Activated CD4-positive, CD25-positive, alpha-beta regulatory T cell (primary cell): ENCODE results near the gene SAMD4A.
"Not testable (repeated sequence)": the region's sequence is repeated elsewhere in the genome, so short reads cannot be mapped to it uniquely, and the experiment has no call there.

Experiments used
- DNase-seq, 4 experiments: peaks; one replicate each; lab custom pipeline; 2025; lab: John Stamatoyannopoulos, UW

SAMD4A gene

DNA sequence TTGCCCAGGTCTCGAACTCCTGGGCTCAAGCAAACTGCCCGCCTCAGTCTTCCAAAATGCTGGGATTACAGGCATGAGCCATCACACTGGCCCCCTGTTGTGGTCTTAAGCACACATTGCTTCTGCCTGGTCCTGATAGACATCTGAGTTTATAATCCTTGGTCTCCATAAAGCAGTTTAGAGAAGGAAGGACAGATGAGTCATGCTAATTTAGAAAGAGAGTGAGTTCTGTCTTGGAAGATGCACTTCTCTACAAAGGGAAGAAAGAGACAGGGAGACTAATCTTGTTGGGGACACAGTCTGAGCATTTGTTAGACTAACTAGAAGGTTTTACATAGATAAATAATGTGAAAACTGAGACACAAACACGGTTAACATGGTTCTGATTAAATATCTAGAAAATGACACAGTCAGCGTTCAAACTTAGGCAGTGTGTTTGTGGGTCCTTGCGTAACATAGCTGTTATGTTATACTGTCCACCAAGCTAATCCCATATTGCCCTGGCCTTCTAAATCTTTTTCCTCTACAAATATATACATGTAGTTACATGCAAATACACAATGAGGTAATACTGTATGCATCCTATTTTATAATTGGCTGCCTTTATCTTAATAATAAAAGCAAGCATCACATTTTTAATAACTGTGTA lies 31.0 kb downstream of the SAMD4A start:
- no peak for DNase-seq

DNA sequence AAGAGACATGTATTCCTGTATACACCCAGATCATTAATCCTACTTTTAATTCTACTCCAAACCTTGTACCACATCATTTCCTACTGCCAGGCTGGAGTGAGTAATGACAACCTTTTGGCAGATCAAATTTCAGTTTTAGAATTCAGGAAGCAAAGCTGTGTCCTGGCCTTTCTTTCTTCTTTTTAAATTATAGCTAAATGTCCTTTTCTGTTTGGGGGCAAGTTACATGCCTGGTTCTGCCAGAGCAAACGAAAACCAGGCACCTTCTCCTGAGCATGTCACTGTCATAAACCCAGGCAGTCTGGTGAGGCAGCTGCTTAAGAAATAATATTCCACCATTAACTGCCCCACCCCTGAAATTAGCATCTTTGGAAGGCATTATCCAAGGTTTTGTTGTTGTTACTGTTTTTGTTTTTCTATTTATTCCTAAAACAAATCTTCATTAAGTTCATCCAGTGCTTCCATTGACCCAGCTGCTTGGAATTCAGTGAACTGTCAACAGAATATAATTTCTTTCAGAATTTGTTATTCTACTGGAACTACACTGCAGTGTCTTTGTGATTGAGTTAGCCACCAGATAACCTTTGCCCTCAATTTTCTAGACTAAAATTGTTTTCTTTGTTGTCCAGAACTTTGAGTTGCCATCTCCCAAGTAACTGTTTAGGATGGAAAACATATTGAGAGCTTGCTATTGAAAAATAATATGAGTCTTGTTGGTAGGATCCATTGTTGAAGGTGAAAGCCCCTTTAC lies 33.2 kb downstream of the SAMD4A start:
- no peak for DNase-seq

DNA sequence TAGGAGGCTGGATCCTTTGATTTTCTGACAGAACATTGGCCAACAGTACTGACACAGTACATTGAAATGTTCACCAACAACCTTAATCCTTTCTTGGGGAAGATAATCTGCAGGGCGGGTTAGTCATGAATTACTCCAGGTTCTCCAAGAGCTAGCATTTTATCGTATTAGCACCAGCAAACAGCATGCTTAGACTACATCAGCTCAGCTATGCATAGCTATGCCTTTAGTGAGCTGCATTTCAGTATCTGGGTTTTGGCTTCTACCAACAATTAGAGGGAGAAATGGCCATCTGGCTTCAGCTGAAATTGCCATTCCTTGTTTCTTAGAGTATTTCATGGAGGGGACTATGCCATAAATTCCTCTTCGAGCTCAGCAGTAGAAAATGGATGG lies 33.8 kb downstream of the SAMD4A start:
- no peak for DNase-seq

DNA sequence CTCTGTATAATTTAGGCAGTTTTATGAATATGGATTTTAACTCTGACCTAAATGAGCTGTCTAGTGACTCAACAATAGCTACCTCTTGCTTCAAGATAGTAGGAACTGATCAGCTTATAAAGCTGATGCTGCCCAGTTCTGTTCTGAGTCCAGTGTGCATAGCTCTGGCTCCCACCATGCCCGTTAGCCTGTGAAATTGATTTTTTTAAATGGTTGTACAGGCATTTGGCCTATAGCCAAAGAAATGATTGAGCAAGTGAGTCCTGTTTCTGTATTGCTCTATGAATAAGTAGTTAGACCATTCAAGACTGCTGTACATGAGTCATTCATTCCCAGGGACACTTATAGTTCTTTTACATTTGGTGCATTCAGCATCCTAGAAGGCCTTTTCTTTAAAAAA lies 36.4 kb downstream of the SAMD4A start:
- no peak for DNase-seq

DNA sequence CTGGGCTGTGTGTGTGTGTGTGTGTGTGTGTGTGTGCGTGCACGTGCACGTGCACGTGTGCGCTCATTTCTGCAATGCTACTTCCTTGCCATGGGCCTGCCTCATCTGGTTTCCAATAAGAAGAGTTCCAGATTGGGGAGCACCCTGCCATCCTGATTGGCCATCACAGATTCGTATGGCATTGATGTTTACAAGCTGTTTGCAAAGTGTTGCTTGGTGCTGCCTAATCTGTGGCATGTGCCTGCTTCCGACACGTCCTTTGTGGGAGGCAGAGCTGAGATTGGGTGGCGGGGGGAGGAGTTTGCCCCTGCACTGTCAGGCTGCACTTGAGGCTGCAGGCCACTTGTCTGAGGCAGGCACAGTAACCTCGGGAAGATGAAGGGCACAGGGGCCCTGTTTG lies 39.2 kb downstream of the SAMD4A start:
- no peak for DNase-seq

DNA sequence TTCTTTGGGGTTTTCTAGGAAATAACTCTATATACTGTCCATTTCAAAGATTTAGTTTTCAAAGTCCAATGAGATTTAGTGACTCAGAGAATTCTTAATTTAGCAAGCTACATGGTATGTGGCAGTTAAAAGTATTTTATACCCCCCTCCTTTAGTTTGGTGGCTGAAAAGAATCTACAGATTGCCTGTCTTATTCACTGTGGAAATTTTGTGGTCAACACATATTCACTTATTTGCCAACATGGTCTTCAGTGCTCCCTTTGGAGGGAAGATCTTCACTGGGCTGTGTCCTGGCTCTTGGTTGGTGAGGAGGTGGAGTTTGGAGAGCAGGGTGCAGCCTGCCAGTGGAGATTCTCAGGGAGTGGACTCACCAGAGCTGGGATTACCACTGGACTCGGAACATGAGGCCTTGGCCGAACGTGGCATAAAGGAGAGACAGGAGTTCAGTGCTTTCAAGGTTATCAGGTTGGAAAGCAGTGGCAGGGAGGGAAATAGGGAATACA lies 39.8 kb downstream of the SAMD4A start:
- DNase-seq, result no peak

DNA sequence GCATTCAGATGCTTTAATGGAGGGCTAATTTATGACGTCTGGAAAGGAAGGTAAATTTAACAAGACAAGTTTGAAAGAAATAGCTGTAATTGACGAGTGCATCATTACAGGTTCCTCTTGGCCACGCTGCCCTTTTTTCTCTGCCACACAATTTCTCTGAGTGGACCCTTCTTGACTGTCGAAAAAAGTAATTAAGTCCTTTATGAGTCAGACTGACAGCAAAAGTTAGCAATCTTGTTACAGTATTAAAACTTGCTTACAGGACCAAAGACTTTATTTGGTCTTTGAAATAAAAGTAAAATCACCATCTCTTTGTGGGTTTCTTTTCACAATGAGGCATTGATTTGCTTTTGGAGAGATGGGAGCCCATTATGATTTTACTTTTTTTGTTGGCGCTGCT lies 42.6 kb downstream of the SAMD4A start:
- no peak for DNase-seq

DNA sequence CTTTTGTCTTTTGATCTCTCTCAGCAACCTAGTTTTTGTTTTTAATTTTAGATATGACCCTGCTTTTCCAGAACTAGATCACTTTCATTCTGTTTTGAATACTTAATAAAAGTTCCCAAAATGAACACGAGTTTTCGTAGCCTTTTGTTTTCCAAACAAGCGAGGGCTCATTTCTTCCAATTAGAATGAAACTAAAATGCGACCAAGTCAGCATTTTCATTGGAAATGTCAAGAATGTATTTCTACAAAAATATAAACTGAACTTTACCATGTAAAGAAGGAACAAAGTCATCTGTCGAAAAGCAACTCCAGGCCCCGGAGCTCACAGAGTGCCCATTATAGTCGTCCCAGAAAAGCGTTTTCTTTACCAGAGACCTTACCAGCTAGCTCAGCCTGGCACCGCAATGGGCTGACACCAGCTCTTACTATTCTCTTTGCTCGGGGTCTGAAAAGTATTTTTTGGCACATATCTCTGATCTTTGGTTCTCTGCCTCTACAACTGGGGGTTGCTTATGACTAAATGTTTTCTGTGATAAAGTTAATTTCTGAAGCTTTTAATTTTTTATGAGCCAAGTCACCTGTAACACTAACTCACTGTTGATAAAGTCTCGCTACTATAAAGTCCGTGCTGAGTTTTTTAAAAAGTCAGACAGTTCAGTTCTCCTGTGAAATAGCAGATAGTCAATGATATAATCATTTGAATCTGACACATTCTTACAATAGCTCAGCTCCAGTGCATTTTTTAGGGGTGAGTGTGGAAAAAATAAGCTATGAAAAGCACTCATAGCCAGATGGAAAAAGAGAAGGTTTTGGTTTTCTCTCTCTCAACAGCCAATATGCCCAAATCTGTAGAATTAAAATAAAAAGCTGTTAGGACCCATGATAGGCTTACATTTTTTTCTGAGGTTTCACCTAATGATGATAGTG lies 43.4 kb downstream of the SAMD4A start:
- no peak for DNase-seq

DNA sequence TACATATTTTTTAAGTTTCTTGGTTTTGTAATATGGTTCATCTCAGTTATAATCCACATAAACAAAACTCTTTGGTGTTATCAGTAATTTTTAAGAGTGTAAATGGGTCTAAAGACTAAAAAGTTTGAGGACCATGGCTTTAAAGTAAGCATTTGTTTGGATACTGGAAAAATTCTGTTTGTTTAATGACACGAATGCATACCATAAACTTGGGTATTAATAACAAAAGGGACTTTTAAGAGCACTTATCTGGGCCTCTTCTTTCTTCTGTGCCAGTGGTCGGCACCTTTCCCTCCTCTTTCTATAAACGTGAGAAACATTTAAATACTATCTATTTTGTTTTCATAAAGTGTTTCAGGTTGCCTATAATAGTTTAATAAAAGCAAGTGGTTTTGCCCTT lies 47.4 kb downstream of the SAMD4A start:
- DNase-seq, result no peak

DNA sequence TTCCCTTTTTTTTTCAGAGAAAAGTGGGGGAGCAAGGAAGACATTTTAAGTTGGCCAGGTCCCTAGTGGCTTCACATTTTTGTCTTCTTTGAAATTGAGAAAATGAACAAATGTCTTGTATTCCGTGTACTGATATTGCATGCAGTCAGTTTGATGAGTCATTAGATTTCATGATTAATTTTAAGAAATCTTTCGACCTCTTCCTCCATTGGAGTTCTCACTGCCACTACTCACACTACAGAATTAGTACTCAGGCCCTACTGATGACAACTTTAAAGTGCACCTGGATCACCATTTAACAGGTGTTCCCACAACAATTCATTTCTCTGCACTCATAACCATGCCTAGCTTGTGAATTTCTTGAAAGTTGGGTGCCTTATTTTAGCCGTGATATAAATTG lies 50.5 kb downstream of the SAMD4A start:
- DNase-seq, result no peak

DNA sequence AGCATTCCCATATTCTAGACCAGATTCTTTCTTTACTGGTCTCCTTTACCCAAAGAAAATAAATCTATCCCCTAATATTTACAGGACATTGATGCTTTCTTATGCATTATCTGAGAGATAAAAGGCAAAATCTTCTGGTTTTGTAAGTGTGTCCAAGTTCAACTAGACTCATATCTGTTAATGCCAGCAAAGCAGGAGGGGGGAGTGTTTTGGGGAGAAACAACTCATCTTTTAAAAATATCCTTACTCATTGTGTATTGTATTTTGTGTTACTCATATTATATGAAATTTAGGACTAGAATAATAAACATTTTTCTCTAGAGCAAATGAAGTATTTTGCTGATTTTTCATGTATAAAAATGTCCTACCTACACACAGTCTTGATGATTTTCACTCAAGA lies 54.8 kb downstream of the SAMD4A start:
- DNase-seq, result no peak

DNA sequence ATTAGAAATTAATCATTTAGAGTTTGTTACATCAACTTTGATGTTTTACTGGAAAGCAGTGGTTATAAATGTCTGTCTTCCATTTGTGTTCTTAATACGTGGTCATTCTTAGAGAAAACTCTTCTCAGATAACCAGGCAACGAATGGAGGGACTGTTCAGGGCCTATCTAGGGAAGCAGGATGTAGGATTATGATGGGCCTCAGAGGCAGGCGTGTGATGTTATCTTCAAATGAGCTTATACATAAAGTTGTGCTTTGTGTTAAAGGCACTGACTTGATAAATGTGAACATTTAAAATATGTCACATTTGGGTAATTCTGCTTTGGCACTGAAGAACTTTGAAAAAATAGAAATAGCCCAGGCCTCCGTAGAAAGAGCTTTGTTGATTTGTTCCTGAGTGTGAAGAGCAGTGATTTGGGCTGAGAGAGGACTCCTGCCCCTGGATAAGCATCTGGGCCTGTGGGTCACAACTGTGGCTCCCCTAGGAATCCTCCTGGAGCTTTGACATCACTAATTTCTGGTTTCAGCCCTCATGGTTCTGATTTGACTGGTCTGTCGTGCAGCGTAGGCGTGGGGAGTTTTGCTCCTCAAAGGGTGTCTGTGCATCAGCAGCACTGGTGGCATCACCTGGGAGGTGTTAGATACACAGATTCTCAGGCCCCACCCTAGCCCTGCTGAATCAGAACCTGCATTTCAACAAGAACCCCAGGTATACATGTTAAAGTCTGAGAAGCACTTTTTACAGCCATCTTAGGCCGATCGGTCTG lies 55.4 kb downstream of the SAMD4A start:
- peak in 2 of 4 experiments; percentile 17 to 21 for DNase-seq

DNA sequence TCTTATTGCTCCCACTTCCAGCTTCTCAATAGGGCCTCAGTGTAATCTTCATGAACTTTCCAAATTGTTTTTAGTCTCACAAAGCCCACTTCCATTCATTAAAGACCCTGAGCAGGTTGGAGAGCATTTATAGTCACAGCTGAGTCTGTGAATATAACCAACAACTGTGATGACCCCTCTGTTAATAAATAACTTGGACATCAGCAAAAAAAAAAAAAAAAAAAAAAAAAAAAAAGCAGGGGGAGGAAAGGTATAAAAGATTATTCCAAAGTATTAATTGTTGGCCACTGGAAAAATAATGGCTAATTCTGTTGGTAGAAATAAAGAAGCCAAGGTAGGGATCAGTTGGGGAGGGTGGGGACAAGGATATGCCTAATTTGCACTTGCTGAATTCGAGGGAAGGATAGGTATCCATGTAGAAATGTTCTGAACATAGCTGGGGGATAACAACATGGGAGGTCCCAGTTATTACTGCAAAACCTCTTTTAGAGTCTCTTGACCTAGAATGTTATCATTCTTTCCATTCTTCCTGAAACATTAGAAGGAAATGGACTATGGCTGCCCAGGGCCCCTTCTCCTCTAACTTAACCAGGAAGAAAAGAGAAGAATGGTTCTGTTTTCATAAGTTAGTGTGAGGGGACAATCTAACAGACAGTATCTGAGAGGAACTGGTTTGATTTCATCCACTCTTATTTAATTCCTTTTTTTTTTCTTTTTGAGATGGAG lies 56.5 kb downstream of the SAMD4A start:
- no peak for DNase-seq

DNA sequence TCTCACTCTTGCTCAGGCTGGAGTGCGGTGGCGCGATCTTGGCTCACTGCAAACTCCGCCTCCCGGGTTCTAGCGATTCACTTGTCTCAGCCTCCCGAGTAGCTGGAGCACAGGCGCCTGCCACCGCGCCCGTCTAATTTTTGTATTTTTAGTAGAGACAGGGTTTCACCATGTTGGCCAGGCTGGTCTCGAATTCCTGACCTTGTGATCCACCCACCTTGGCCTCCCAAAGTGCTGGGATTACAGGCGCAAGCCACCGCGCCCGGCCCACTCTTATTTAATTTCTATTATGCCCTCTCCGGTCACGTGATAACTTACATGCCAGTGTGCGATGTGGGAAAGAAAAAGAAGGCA lies 57.1 kb downstream of the SAMD4A start:
- not testable (repeated sequence) for DNase-seq

DNA sequence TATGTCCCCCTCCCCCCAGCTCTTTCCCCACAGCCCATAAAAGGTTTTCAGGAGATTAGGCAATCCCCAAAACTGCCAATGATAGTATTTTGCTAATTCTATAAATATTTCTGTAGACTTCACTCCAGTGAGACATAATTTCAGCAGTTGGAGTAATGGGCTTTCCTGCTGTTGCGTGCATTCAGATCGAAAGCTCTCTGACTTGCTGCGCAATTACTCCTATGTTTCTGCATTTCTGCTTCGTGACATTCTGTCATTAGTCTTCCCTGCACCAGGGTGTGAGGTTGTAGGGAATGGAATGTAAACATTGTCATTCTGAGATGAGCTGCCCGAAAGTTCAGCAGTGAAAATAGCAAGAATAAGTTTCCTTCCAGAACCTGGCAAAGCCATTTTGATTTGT lies 58.2 kb downstream of the SAMD4A start:
- no peak for DNase-seq

DNA sequence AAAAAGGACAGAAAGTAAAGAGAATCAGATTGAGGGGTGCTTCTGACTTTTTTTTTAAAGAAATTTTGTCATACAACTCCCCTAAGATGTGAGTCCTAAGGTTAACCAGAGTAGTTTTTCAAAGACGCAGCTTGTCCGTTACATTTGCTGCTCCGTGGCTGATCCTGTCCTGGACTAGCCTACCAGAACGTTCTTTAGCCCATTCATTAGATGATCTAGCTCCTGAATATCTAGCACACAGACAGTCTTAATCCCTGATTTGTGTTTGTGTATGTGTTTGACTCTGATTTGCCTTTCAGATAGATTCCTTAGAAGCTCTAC lies 60.3 kb downstream of the SAMD4A start:
- DNase-seq, result no peak

DNA sequence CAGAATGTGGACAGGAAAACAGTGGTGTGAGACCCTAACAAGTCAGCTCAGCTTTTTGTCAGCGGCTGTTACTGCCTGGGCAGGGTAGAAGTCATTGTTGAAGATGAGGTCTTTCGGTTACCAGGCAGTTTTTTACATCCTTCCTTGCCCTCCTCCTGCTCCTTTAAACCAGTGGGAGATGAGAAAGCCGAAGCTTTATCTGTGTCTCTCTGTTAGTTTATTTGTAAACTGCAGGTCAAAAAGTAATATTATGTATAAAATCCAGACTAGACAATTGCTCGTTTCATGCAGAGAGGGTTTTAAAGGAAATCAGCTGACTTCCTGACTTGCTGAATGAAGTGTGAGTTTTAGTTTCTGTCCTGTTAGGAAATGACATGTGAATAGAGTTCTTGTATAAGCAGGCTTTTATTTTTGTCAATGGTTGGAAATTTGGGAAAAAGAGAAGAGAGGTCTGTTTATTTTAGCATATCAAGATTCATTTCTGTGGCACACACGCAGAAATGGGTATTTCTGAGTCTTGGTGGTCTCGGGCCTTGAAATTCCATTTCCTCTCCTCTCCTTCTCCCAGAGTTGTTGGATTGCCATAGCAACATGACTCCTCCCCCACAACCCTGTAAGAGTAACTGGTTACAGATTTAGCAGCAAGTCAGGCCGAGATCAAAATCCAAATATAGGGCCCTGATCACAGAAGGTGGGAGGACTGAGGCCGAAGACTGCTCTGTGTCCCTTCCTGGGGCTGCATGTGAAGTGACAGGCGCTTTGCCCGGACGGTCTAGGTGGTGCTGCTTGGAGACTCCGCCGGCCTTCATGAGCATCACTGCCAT lies 60.8 kb downstream of the SAMD4A start:
- no peak for DNase-seq

DNA sequence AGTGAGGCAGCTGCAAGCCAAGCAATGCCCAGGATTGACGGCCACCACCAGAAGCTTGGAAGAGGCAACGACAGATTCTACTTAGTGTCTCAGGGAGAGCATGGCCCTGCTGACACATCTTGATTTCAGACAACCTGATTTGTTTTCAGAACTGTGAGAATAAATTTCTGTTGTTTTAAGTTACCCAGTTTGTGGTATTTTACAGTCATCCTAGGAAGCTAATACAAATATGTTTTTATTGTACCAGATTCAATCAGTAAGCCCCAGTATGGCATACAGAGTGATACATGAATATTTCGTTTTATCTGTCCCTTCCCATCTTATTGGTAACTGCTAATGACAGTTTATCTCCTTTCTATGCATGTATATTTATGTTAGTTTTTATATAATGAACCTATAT lies 62.3 kb downstream of the SAMD4A start:
- DNase-seq, result no peak

DNA sequence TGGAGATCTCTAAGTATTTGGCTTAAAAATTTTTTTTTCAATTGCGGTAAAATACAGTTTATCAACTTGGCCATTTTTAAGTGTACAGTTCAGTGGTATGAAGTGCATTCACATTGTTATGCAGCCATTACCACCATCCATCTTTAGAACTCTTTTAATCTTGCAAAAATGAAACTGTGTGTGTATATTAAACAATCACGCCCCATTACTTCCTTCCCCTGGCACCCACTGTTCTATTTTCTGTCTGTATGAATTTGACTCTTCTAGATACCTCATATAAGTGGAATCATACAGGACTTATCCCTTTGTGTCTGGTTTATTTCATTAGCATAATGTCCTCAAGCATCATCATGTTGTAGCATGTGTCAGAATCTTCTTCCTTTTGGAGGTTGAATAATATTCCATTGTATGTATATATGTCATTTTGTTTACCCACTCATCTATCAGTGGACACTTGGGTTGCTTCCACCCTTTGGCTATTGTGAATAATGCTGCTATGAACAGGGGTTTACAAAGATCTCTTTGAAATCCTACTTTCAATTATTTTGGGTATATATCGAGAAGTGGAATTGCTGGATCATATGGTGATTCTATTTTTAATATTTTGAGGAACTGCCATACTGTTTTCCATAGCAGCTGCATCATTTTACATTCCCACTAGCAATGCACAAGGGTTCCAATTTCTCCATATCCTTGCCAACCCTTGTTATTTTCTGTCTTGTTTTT lies 62.9 kb downstream of the SAMD4A start:
- no peak for DNase-seq

DNA sequence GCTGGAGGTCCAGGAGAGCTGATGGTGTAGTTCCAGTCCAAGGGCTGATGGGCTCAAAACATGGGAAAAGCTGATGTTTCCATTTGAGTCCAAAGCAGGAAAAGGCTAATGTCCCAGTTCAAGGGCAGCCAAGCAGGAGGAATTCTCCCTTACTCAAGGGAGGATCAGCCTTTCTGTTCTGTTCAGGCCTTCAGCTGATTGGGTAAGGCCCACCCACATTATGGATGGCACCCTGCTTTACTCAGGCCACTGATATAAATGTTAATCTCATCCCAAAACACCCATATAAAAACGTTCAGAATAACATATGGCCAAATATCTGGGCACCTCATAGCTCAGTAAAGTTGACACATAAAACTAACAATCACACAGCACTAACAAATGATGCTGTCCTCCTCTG lies 64.1 kb downstream of the SAMD4A start:
- DNase-seq, result no peak
